IMR-90 (cell line): Measurements from ENCODE around the gene MRPL19. TPM values are rescaled to one million over a fixed set of nuclear protein-coding genes. Genes with fewer than 3 reads are reported as not detected.

ENCODE experiments used
- ATAC-seq: fragments of 200-7000 bp; cut with Tn5 transposase; 2 replicates; pipeline ENCODE4 v1.9.1; 2020; ENCODE audit warnings: low read depth, mild to moderate bottlenecking, moderate library complexity
- BruUV-seq: library from RNA; stranded (reverse); fragments of 400-500 nt; replicated peaks from 2 replicates; lab custom pipeline; 2021; lab: Mats Ljungman, UMichigan
- CTCF ChIA-PET: fragments of 300-600 bp; formaldehyde crosslinking; extraction: SDS; loops from one replicate; lab custom pipeline; 2021; ENCODE audit warnings: antibody characterized with exemption; lab: Yijun Ruan, JAX
- POLR2A ChIA-PET: fragments of 300-600 bp; sonication (Branson Sonifier 250); formaldehyde crosslinking; loops from one replicate; lab custom pipeline; 2022; ENCODE audit warnings: antibody characterized with exemption; ENCODE audit not compliant: unreplicated experiment; lab: Charles Lee
- DNase-seq: peaks from one replicate; pipeline ENCODE4 v3.0.0; 2013
- H2AFZ ChIP-seq: replicated peaks from 2 replicates; pipeline ENCODE3; 2013; ENCODE audit warnings: low read length, mild to moderate bottlenecking; ENCODE audit not compliant: poor library complexity
- H2AK5ac ChIP-seq: 2 replicates; pipeline ENCODE4 v1.6.1; 2013; ENCODE audit warnings: low read depth, low read length, inconsistent platforms
- H2AK9ac ChIP-seq: replicated peaks from 2 replicates; pipeline ENCODE3; 2013; ENCODE audit warnings: mild to moderate bottlenecking, low read depth, low read length, moderate library complexity; ENCODE audit not compliant: poor library complexity
- H2BK120ac ChIP-seq: 2 replicates; pipeline ENCODE4 v1.6.1; 2013; ENCODE audit warnings: low read depth, low read length, inconsistent platforms
- H2BK15ac ChIP-seq: 3 replicates; pipeline ENCODE4 v1.6.1; 2013; ENCODE audit warnings: low read depth, low read length, inconsistent platforms
- H2BK20ac ChIP-seq: 2 replicates; pipeline ENCODE4 v1.6.1; 2013; ENCODE audit warnings: low read depth, mild to moderate bottlenecking, inconsistent platforms, low read length, moderate library complexity
- H2BK5ac ChIP-seq: 2 replicates; pipeline ENCODE4 v1.6.1; 2013; ENCODE audit warnings: mild to moderate bottlenecking, low read depth, low read length, inconsistent platforms; ENCODE audit not compliant: poor library complexity, severe bottlenecking
- H3K14ac ChIP-seq: replicated peaks from 2 replicates; pipeline ENCODE4 v1.6.1; 2013; ENCODE audit warnings: low read depth, low read length, inconsistent platforms
- H3K18ac ChIP-seq: 2 replicates; pipeline ENCODE4 v1.6.1; 2013; ENCODE audit warnings: low read depth, low read length, control low read depth
- H3K23ac ChIP-seq: 2 replicates; pipeline ENCODE4 v1.6.1; 2013; ENCODE audit warnings: low read depth, low read length, inconsistent platforms
- H3K27ac ChIP-seq: 2 replicates; pipeline ENCODE4 v1.5.1; 2013; ENCODE audit warnings: mild to moderate bottlenecking, control low read depth, low read length; ENCODE audit not compliant: insufficient read depth
- H3K27me3 ChIP-seq: 2 replicates; pipeline ENCODE4 v1.6.1; 2013; ENCODE audit warnings: low read length; ENCODE audit not compliant: control insufficient read depth, insufficient read depth
- H3K36me3 ChIP-seq: 2 replicates; pipeline ENCODE4 v1.6.1; 2013; ENCODE audit warnings: low read length, mixed read lengths; ENCODE audit not compliant: control insufficient read depth, insufficient read depth
- H3K4ac ChIP-seq: 2 replicates; pipeline ENCODE4 v1.6.1; 2013; ENCODE audit warnings: low read depth, low read length, inconsistent platforms
- H3K4me1 ChIP-seq: 2 replicates; pipeline ENCODE4 v1.6.1; 2013; ENCODE audit warnings: low read length, mixed read lengths; ENCODE audit not compliant: control insufficient read depth, insufficient read depth
- H3K4me2 ChIP-seq: 2 replicates; pipeline ENCODE4 v1.6.1; 2013; ENCODE audit warnings: low read depth, mild to moderate bottlenecking, control low read depth, low read length, moderate library complexity
- H3K4me3 ChIP-seq: 2 replicates; pipeline ENCODE4 v1.5.1; 2013; ENCODE audit warnings: low read depth, mild to moderate bottlenecking, control low read depth, low read length, moderate library complexity; ENCODE audit not compliant: insufficient read depth
- H3K56ac ChIP-seq: 2 replicates; pipeline ENCODE4 v1.6.1; 2013; ENCODE audit warnings: low read length, inconsistent platforms; ENCODE audit not compliant: insufficient read depth; ENCODE audit errors: extremely low read depth
- H3K79me1 ChIP-seq, 2 experiments: 2 replicates each; pipeline ENCODE4 v1.6.1; 2013; ENCODE audit warnings: low read length in 2 of 2, inconsistent platforms in 1 of 2, low read depth in 1 of 2
- H3K9ac ChIP-seq: 2 replicates; pipeline ENCODE4 v1.6.1; 2013; ENCODE audit warnings: low read depth, low read length, control low read depth
- H3K9me1 ChIP-seq: 2 replicates; pipeline ENCODE4 v1.6.1; 2013; ENCODE audit warnings: low read length, inconsistent platforms; ENCODE audit not compliant: insufficient read depth
- H3K9me3 ChIP-seq: 2 replicates; pipeline ENCODE4 v1.6.1; 2013; ENCODE audit warnings: low read length; ENCODE audit not compliant: control insufficient read depth, insufficient read depth
- H4K20me1 ChIP-seq: 2 replicates; pipeline ENCODE4 v1.6.1; 2013; ENCODE audit warnings: low read length, inconsistent platforms; ENCODE audit not compliant: insufficient read depth
- H4K5ac ChIP-seq: 2 replicates; pipeline ENCODE4 v1.6.1; 2013; ENCODE audit warnings: mild to moderate bottlenecking, low read depth, low read length, control low read depth
- H4K8ac ChIP-seq, 2 experiments: 2 replicates each; pipeline ENCODE4 v1.6.1; 2013; ENCODE audit warnings: low read depth in 2 of 2, low read length in 2 of 2, control low read depth in 1 of 2, inconsistent platforms in 1 of 2
- H4K91ac ChIP-seq: 2 replicates; pipeline ENCODE4 v1.6.1; 2013; ENCODE audit warnings: low read depth, low read length, inconsistent platforms; ENCODE audit not compliant: insufficient read depth
- BHLHE40 ChIP-seq: fragments of 150-350 bp; IDR thresholded peaks from 2 replicates; pipeline ENCODE4 v1.6.1; 2016; ENCODE audit warnings: mild to moderate bottlenecking, low read depth, low read length
- CEBPB ChIP-seq: IDR thresholded peaks from 2 replicates; pipeline ENCODE4 v1.6.1; 2012; ENCODE audit warnings: low read depth, low read length, improper control_type of control experiment
- CTCF ChIP-seq: conservative IDR thresholded peaks from 2 replicates; pipeline ENCODE4 v1.5.1; 2012; ENCODE audit warnings: mild to moderate bottlenecking, low read depth, low read length, improper control_type of control experiment
- MAZ ChIP-seq: IDR thresholded peaks from 2 replicates; pipeline ENCODE4 v1.6.1; 2012; ENCODE audit warnings: low read depth, mild to moderate bottlenecking, low read length, improper control_type of control experiment, moderate library complexity, borderline replicate concordance
- MXI1 ChIP-seq: IDR thresholded peaks from 2 replicates; pipeline ENCODE4 v1.6.1; 2012; ENCODE audit warnings: low read depth, mild to moderate bottlenecking, low read length, moderate library complexity, borderline replicate concordance
- NFE2L2 ChIP-seq: fragments of 150-350 bp; IDR thresholded peaks from 2 replicates; pipeline ENCODE4 v1.6.1; 2016; ENCODE audit warnings: low read depth, mild to moderate bottlenecking, low read length
- POLR2A ChIP-seq: IDR thresholded peaks from 2 replicates; pipeline ENCODE4 v1.6.1; 2012; ENCODE audit warnings: mild to moderate bottlenecking, low read depth, low read length
- RAD21 ChIP-seq: IDR thresholded peaks from 2 replicates; pipeline ENCODE4 v1.6.1; 2012; ENCODE audit warnings: low read length, improper control_type of control experiment
- RCOR1 ChIP-seq: IDR thresholded peaks from 2 replicates; pipeline ENCODE4 v1.6.1; 2012; ENCODE audit warnings: mild to moderate bottlenecking, low read length, improper control_type of control experiment; ENCODE audit not compliant: insufficient replicate concordance
- RFX5 ChIP-seq: IDR thresholded peaks from 2 replicates; pipeline ENCODE4 v1.8.0; 2012; ENCODE audit warnings: low read depth, mild to moderate bottlenecking, low read length, moderate library complexity
- WGBS, 2 experiments: methylation state at CpG; one replicate each; pipeline versions ENCODE4 v1.1.5 to v1.1.7; 2013; ENCODE audit warnings: missing lambda C conversion rate in 2 of 2; ENCODE audit not compliant: insufficient read length in 1 of 2; ENCODE audit errors: extremely low coverage in 2 of 2; 5-methylcytosine and 5-hydroxymethylcytosine counted together
- dilution Hi-C: fragments of 300-500 bp; cut with HindIII; formaldehyde crosslinking; loops from one replicate; pipeline ENCODE4 v1.14.3; 2018; ENCODE audit warnings: low sequenced_read_pairs; ENCODE audit not compliant: unreplicated experiment
- in situ Hi-C: fragments of 300-500 bp; cut with MboI; formaldehyde crosslinking; loops from 3 replicates; pipeline ENCODE4 v1.14.3; 2019; ENCODE audit warnings: low sequenced_read_pairs, inconsistent platforms, mixed read lengths
- intact Hi-C: fragments of 100-400 bp; cut with micrococcal nuclease; formaldehyde crosslinking; loops from 2 replicates; pipeline ENCODE4 v1.10.0; 2022
- polyA plus RNA-seq, 3 experiments: library from polyadenylated mRNA; depleted of rRNA; stranded (reverse); fragments of >200 nt; gene quantifications; 2 replicates each; pipeline ENCODE4 v1.2.3, GENCODE V29; 2012; ENCODE audit warnings: low replicate concordance in 1 of 3
- total RNA-seq: library from RNA; depleted of rRNA; stranded (reverse); fragments of >200 nt; gene quantifications from 2 replicates; pipeline ENCODE4 v1.2.3, GENCODE V29; 2012

The MRPL19 gene
- total and polyA plus RNA-seq, 2 of the 4 experiments (the other 2 are of a cell fraction) = 24.8 to 28.5 TPM

GRCh38 chr2:75614162-75614651 is 32.4 kb upstream of the MRPL19 start:
- H2AK9ac ChIP-seq = no peak overlapping the region
- no peak overlapping the region for H2BK15ac ChIP-seq
- H3K4ac ChIP-seq = no peak overlapping the region
- no peaks in the 10 kb centered on the region for H3K79me1 ChIP-seq
- H2BK120ac ChIP-seq = no peak overlapping the region
- H3K9me3 ChIP-seq = no peaks in the 10 kb centered on the region
- dilution Hi-C loops (no loop called here), in situ Hi-C loops (loop anchor here (25.0 kb wide), 3 partner anchors 402 to 927 kb away; no protein-coding TSS in a partner anchor), intact Hi-C loops (no loop called here)
- H3K18ac ChIP-seq = no peak overlapping the region
- H3K14ac ChIP-seq = no peak overlapping the region
- no peaks in the 10 kb centered on the region for H3K4me1 ChIP-seq
- ATAC-seq (no peak), DNase-seq (no peak)
- H2BK20ac ChIP-seq = no peak overlapping the region
- POLR2A ChIA-PET = no interaction called here
- no peaks in the 10 kb centered on the region for H4K20me1 ChIP-seq
- no peaks in the 10 kb centered on the region for H3K9me1 ChIP-seq
- no peak overlapping the region for H2BK5ac ChIP-seq
- H4K8ac ChIP-seq = no peak overlapping the region
- no peak overlapping the region for H3K4me2 ChIP-seq
- no peak overlapping the region for H3K9ac ChIP-seq
- CTCF ChIA-PET = interaction anchor here (0.7 kb wide), 2 partner anchors 53 to 836 kb away, joined by 3 read pairs; no protein-coding TSS in a partner anchor
- H2AK5ac ChIP-seq = no peak overlapping the region
- no peak overlapping the region for H3K23ac ChIP-seq
- H3K56ac ChIP-seq = no peak overlapping the region
- no TSS peak for BruUV-seq
- no peak overlapping the region for H3K4me3 ChIP-seq
- peaks cover 24% of the 10 kb centered on the region for H3K27me3 ChIP-seq
- no peak for TF ChIP-seq MAZ
- no peak for TF ChIP-seq POLR2A
- TF ChIP-seq CTCF = no peak
- TF ChIP-seq RFX5 = no peak
- TF ChIP-seq MXI1 = no peak
- no peak for TF ChIP-seq CEBPB
- TF ChIP-seq RAD21 = no peak
- no peak for TF ChIP-seq BHLHE40
- no peak for TF ChIP-seq RCOR1
- TF ChIP-seq NFE2L2 = no peak
- no peak overlapping the region for H2AFZ ChIP-seq
- H3K36me3 ChIP-seq = no peaks in the 10 kb centered on the region
- H3K27ac ChIP-seq = no peak overlapping the region
- no peak overlapping the region for H4K91ac ChIP-seq
- 95% methylated on average over 4 of the region's 5 CpGs; no CpG with 5 or more reads in 1 of the 2 experiments for WGBS, 2 experiments
- no peak overlapping the region for H4K5ac ChIP-seq
